Suppressor macrophage treated with lipopolysaccharide for 4 hours (primary cell): ENCODE results near the gene GATD1.
A peak's percentile ranks its signal among the peaks of the same experiment; 100 is the strongest.

Experiments
- DNase-seq: peaks from one replicate; pipeline ENCODE4 v3.0.0-alpha.2; 2020

Gene GATD1

GRCh38 chr11:776561-777287 is 563 bp downstream of the GATD1 start:
- peak; percentile 41 for DNase-seq

GRCh38 chr11:776263-776560 is 1.1 kb downstream of the GATD1 start:
- DNase-seq, result no peak

GRCh38 chr11:774873-775592 is 2.3 kb downstream of the GATD1 start:
- no peak for DNase-seq

- no peak for DNase-seq
Measured at GRCh38 chr11:773830-774229, 3.5 kb downstream of the GATD1 start.

GRCh38 chr11:773425-773824 is 3.9 kb downstream of the GATD1 start:
- no peak for DNase-seq

- DNase-seq, result no peak
Measured at GRCh38 chr11:772429-773390, 4.6 kb downstream of the GATD1 start.

- no peak for DNase-seq
Measured at GRCh38 chr11:771617-772204, 5.6 kb downstream of the GATD1 start.

GRCh38 chr11:770642-771616 is 6.4 kb downstream of the GATD1 start:
- no peak for DNase-seq

GRCh38 chr11:769887-770641 is 7.2 kb downstream of the GATD1 start:
- no peak for DNase-seq

GRCh38 chr11:767238-767637 is 10.0 kb downstream of the GATD1 start:
- no peak for DNase-seq

GRCh38 chr11:766936-767210 is 10.4 kb downstream of the GATD1 start:
- DNase-seq, result no peak

- DNase-seq, result peak; percentile 24
Measured at GRCh38 chr11:766106-766935, 11.0 kb downstream of the GATD1 start.

GRCh38 chr11:765802-766091 is 11.5 kb downstream of the GATD1 start:
- DNase-seq, result no peak

- peak; percentile 56 for DNase-seq
Measured at GRCh38 chr11:765025-765801, 12.1 kb downstream of the GATD1 start.

GRCh38 chr11:764322-765024 is 12.8 kb downstream of the GATD1 start:
- no peak for DNase-seq

- DNase-seq, result no peak
Measured at GRCh38 chr11:763549-764321, 13.6 kb downstream of the GATD1 start.

GRCh38 chr11:763073-763463 is 14.2 kb downstream of the GATD1 start:
- no peak for DNase-seq

GRCh38 chr11:762421-763072 is 14.7 kb downstream of the GATD1 start:
- DNase-seq, result peak; percentile 52
